Activated CD4-positive, alpha-beta T cell treated with anti-CD3 and anti-CD28 coated beads, Interleukin-2, amount 10 ng/mL, durations not matched to agents 7 days and 5 days (primary cell): Measurements from ENCODE around the gene HPS5. TPM values are rescaled to one million over a fixed set of nuclear protein-coding genes. Genes with fewer than 3 reads are reported as not detected.

Experiments used
- CTCF ChIA-PET: fragments of 350-600 bp; sonication (Branson Sonifier 250); formaldehyde crosslinking; loops from one replicate; lab custom pipeline; 2021; ENCODE audit warnings: antibody characterized with exemption; lab: Charles Lee
- POLR2A ChIA-PET: fragments of 350-600 bp; sonication (Branson Sonifier 250); formaldehyde crosslinking; loops from one replicate; lab custom pipeline; 2021; ENCODE audit warnings: antibody characterized with exemption; lab: Charles Lee
- DNase-seq: peaks from one replicate; pipeline ENCODE4 v3.0.0-alpha.2; 2020
- H3K27ac Mint-ChIP-seq: one replicate; pipeline ENCODE4 v1.8.0; 2021; ENCODE audit warnings: mild to moderate bottlenecking, moderate library complexity, mixed read lengths
- H3K27me3 Mint-ChIP-seq: one replicate; pipeline ENCODE4 v1.8.0; 2021; ENCODE audit warnings: mixed read lengths
- H3K36me3 Mint-ChIP-seq: one replicate; pipeline ENCODE4 v1.8.0; 2021; ENCODE audit warnings: low read depth, mixed read lengths
- H3K4me1 Mint-ChIP-seq: one replicate; pipeline ENCODE4 v1.8.0; 2021; ENCODE audit warnings: mixed read lengths
- H3K4me3 Mint-ChIP-seq: one replicate; pipeline ENCODE4 v1.8.0; 2021; ENCODE audit warnings: mild to moderate bottlenecking, moderate library complexity, mixed read lengths
- H3K9me3 Mint-ChIP-seq: one replicate; pipeline ENCODE4 v1.8.0; 2021; ENCODE audit warnings: mixed read lengths
- total RNA-seq, 2 experiments: library from RNA; stranded (reverse); gene quantifications; one replicate each; pipeline ENCODE4 v1.2.3, GENCODE V29; 2021

HPS5 gene
- total RNA-seq, 2 experiments from 2014 or later = 17.6 TPM

- H3K27ac Mint-ChIP-seq = no peak overlapping the region
- peaks cover 57% of the 10 kb centered on the region for H3K27me3 Mint-ChIP-seq
These were observed 82.3 kb downstream of the HPS5 start for GRCh38 chr11:18239655-18240054.

GRCh38 chr11:18236664-18237356 is 85.1 kb downstream of the HPS5 start, which contains the start of gene SAA4:
TSS of gene SAA4 (minus strand) at chr11:18236802. CDS start at chr11:18235926, 876 bp downstream.
- H3K36me3 Mint-ChIP-seq = no peaks in the 10 kb centered on the region
- CTCF ChIA-PET = no interaction called here
- POLR2A ChIA-PET = no interaction called here
- DNase-seq = no peak
- no peaks in the 10 kb centered on the region for H3K4me1 Mint-ChIP-seq
- H3K27ac Mint-ChIP-seq = no peak within 1 kb of the TSS
- no peaks in the 10 kb centered on the region for H3K9me3 Mint-ChIP-seq
- H3K4me3 Mint-ChIP-seq = no peak within 1 kb of the TSS
- H3K27me3 Mint-ChIP-seq = peaks cover 60% of the 10 kb centered on the region

More at GRCh38 chr11:18239655-18240054, 82.3 kb downstream of the HPS5 start:
- DNase-seq = no peak
- POLR2A ChIA-PET = no interaction called here
- Mint-ChIP-seq H3K4me1 (peaks cover 8% of the 10 kb centered on the region), H3K36me3 (no peaks in the 10 kb centered on the region), H3K4me3 (no peak overlapping the region), H3K9me3 (no peaks in the 10 kb centered on the region)
- CTCF ChIA-PET = interaction anchor here (0.5 kb wide), 1 partner anchor 44 kb away, joined by 3 read pairs; no protein-coding TSS in a partner anchor

- CTCF ChIA-PET = interaction anchor here (2.7 kb wide), 1 partner anchor 8 kb away, joined by 6 read pairs; no protein-coding TSS in a partner anchor
- no peak overlapping the region for H3K4me3 Mint-ChIP-seq
- H3K36me3 Mint-ChIP-seq = no peaks in the 10 kb centered on the region
- H3K27ac Mint-ChIP-seq = no peak overlapping the region
- POLR2A ChIA-PET = no interaction called here
- H3K27me3 Mint-ChIP-seq = peaks cover 53% of the 10 kb centered on the region
- DNase-seq = no peak
- H3K9me3 Mint-ChIP-seq = no peaks in the 10 kb centered on the region
- no peaks in the 10 kb centered on the region for H3K4me1 Mint-ChIP-seq
These were observed 86.3 kb downstream of the HPS5 start for GRCh38 chr11:18235394-18236334.

GRCh38 chr11:18233912-18234311 is 88.0 kb downstream of the HPS5 start:
- H3K4me3 Mint-ChIP-seq = no peak overlapping the region
- ChIA-PET POLR2A (no interaction called here), CTCF (interaction anchor here (2.7 kb wide), 1 partner anchor 10 kb away, joined by 6 read pairs; no protein-coding TSS in a partner anchor)
- no peak overlapping the region for H3K27ac Mint-ChIP-seq
- no peak for DNase-seq
- no peaks in the 10 kb centered on the region for H3K4me1 Mint-ChIP-seq
- peaks cover 41% of the 10 kb centered on the region for H3K27me3 Mint-ChIP-seq
- no peaks in the 10 kb centered on the region for H3K9me3 Mint-ChIP-seq
- H3K36me3 Mint-ChIP-seq = no peaks in the 10 kb centered on the region

GRCh38 chr11:18230859-18231258 is 91.1 kb downstream of the HPS5 start:
- peaks cover 22% of the 10 kb centered on the region for H3K27me3 Mint-ChIP-seq
- H3K36me3 Mint-ChIP-seq = no peaks in the 10 kb centered on the region
- ChIA-PET POLR2A (no interaction called here), CTCF (interaction anchor here (0.5 to 2.5 kb wide), 2 partner anchors 14 to 283 kb away, joined by 4 to 9 read pairs; no protein-coding TSS in a partner anchor)
- DNase-seq = no peak
- H3K27ac Mint-ChIP-seq = no peak overlapping the region
- no peaks in the 10 kb centered on the region for H3K4me1 Mint-ChIP-seq
- no peaks in the 10 kb centered on the region for H3K9me3 Mint-ChIP-seq
- no peak overlapping the region for H3K4me3 Mint-ChIP-seq

GRCh38 chr11:18229501-18229900 is 92.4 kb downstream of the HPS5 start:
- ChIA-PET POLR2A (no interaction called here), CTCF (interaction anchor here (2.5 kb wide), 1 partner anchor 15 kb away, joined by 9 read pairs; no protein-coding TSS in a partner anchor)
- no peak overlapping the region for H3K4me3 Mint-ChIP-seq
- peaks cover 18% of the 10 kb centered on the region for H3K27me3 Mint-ChIP-seq
- no peaks in the 10 kb centered on the region for H3K4me1 Mint-ChIP-seq
- no peak overlapping the region for H3K27ac Mint-ChIP-seq
- H3K36me3 Mint-ChIP-seq = no peaks in the 10 kb centered on the region
- H3K9me3 Mint-ChIP-seq = no peaks in the 10 kb centered on the region
- DNase-seq = no peak

Other genes starting within 250 kb of the HPS5 start
- gene SAAL1, start 216.1 kb downstream of the HPS5 start, total RNA-seq = 10 to 100 TPM; 25.2 to 26.6 TPM
- gene MRGPRX3, start 189.6 kb downstream of the HPS5 start, total RNA-seq = not detected
- not detected for gene MRGPRX4, start 149.3 kb downstream of the HPS5 start, total RNA-seq
- gene SAA4, start 85.3 kb downstream of the HPS5 start, total RNA-seq = not detected
- under 1 TPM in 1 of 2 experiments, not detected in 1; 0.27 TPM for gene SAA2, start 73.5 kb downstream of the HPS5 start, total RNA-seq
- not detected for gene SAA1, start 55.9 kb downstream of the HPS5 start, total RNA-seq
- gene GTF2H1, start 427 bp upstream of the HPS5 start, total RNA-seq = 10 to 100 TPM; 50.6 to 57.6 TPM
- gene LDHA, start 72.4 kb upstream of the HPS5 start, total RNA-seq = 100 to 1,000 TPM; 879 to 948 TPM
- not detected for gene LDHC, start 90.2 kb upstream of the HPS5 start, total RNA-seq
- under 1 TPM in 1 of 2 experiments, not detected in 1; 0.15 TPM for gene LDHAL6A, start 133.7 kb upstream of the HPS5 start, total RNA-seq
- gene TSG101, start 204.8 kb upstream of the HPS5 start, total RNA-seq = 10 to 100 TPM; 33.1 to 53.9 TPM